Nucleus accumbens (tissue), 56 donors: ENCODE results near the gene TMEM52B.

ENCODE experiments used
- DNase-seq, 56 donors: peaks; one replicate each; lab custom pipeline; 2025; lab: John Stamatoyannopoulos, UW

TMEM52B gene

DNA sequence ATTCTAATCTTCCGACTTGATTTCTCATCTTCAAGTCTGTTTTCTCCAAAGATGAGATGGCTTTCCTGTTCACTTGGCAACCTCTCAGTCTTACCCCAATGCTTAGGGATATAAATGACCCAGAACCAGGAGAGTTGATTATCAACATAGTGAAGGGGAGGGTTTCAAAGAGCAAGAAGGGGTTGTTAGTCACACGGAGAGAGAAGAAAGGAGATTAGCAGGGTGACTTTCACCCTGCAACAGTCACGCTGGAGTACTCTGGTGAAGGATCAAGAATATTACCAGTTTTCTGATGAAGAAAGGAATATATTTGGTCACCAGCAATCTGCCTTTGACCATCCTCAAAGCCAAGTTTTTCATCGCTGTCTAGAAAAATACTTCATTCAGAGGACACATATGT is at the start of gene TMEM52B:
TSS of gene TMEM52B (plus strand) at position 212 of the 400 bp plus-strand sequence. CDS start 543 bp downstream, outside the sequence.
- no peak for DNase-seq

DNA sequence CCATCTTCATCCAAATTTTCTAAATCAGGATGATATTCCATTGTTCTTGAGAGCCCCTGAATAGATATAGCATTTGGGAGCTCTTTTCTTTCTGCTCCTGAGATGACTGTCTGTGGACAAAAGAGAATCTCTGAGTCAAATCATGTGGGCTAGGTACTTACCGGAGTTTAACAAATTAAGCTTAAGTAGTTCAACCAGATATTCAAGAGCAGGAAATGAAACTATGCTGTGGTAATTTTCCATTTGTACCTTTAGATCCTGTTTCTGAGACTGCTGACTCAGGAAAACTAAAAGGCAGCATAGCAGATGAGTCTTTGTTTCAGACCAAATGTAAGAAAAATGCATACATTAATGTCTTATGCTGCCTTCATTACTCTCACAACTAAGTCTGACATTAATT is 48.8 kb upstream of the TMEM52B start, which contains the start of gene CLEC7A:
TSS of gene CLEC7A (minus strand) at position 158 of the 400 bp plus-strand sequence. CDS start at position 41, 117 bp downstream.
- DNase-seq = no peak

DNA sequence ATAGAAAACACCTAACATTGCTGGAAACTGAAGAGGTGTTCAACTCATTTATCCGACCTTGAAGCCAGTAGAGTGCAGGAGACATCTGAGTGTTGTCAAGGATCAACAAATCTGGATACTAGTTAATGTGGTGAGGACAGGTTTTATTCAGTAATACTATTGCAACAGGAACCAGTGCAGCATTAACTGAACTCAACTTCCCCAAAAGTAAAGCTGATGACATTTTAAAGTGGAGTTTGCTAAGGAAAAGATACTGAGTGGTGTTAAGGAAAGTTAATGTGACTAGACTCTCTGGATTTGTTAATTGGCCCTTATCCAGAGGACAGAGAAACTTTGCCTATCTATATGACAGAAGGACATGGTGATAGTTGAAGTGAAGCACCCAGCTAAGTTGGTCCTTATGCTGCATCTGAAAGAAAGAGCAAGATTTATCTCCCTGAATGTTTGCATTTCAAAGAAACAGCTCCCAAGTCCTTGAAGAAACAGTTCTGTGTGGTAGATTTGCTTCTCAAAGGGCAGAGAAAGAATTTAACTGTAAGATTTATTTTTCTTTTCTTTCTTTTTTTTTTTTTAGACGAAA is 47.6 kb upstream of the TMEM52B start:
- no peak for DNase-seq

DNA sequence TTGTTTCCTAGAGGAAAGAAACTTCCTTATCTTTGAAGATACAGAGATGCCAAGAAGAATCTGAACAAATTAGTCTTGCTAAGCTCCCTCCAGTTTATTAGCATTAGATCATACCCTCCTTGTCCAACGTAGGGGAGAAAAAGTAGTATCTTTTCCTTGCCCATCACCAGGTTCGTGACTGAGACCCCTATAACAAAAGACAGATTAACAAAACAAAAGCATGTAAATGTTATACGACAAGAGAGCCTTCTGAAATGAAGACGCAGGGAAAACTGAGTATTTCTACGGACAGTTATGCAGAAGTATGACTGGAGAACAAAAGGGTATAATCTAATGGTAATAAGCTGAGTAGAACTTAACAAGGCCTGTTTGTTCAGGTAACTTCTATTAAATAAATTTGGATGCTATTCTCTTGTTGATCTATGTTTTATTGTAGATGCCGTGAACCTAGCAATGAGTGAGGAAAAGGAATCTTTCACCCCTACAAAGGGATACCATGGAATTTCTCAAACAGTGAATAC is 45.9 kb upstream of the TMEM52B start:
- no peak for DNase-seq

DNA sequence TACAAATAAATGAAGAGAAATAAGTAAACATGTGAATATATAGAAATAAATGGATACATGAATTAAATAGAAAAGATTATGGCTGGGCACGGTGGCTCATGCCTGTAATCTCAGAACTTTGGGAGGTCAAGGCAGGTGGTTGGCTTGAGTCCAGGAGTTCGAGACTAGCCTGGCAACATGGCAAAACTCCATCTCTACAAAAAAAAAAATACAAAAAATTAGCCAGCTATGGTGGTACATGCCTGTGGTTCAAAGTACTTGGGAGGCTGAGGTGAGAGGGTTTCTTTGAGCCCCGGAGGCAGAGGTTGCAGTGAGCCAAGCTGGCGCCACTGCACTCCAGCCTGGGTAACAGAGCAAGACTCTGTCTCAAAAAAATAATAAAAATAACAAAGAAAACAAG is 43.7 kb upstream of the TMEM52B start:
- no peak for DNase-seq

DNA sequence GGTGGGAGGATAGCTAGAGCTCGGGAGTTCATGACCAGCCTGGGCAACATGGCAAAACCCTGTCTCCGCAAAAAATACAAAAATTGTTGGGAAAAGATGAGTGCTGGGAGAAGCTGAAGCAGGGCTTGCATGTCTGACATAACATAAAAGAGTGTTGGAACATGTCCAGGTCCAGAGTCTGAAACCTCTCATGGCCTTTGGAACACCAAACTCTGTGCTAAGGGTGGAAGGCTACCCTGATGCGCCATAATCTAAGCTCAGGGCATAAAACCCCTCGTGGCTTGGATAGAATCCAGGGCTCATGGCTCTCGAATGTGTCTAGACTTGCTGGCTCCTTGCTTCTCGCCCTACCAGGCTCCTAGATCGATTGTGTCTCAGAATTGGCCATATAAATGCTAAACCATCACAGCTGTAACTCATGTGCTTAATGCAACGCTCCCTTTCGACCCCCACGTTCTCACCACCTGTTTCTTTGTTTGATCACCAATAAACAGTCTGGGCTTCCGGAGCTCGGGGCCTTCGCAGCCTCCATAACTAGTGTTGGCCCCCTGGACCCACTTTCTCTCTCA is 42.1 kb upstream of the TMEM52B start:
- DNase-seq = no peak

DNA sequence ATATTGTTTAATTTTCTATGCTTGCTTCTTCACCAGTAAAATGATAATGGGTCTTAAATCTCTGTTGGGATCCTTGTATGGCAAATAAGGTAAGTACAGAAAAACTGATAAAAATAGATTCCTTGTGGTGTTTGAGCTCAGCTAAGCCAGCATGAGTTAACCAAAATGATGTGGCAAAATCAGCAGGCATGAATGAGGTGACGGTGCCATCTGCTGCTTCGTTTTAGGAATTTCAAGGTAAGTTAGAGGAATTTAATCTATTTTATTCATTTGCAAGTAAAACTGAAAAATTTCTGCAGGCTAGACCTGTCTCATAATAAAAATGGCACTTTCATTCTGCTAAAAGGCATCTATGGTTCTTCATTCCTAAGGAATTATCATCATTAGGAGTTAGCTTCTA is 38.8 kb upstream of the TMEM52B start:
- peak in 28 of 56 donors; percentile 1 to 67 (median 20) for DNase-seq

DNA sequence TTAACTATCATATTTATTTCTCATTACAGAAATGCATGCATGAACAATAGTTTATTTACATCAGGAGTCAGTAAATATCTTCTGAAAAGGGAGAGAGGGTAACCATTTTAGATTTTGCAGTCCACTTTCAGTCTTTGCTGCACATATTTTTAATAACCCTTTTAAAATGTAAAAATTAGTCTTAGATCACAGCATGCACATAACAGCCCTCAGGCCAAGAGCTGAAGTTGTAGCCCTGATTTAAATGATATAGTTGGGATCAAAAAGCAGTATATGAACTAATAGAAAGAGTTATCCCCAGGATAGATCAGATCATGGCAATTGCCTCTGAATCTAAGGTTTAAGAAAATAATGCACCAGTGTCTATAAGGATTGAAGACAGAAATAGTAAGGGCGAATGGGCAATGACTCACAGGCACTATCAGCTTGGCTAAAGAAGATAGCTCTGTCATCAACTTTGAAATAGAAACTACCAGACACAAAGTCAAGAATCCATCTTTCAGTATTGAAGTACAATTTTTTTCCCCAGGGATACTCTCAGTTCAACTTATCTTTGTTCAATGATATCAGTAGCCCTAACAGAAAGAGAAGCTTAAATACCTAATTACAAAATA is 35.7 kb upstream of the TMEM52B start:
- DNase-seq = no peak

- DNase-seq = no peak
These were observed 31.0 kb upstream of the TMEM52B start for GRCh38 chr12:10147714-10148403.

DNA sequence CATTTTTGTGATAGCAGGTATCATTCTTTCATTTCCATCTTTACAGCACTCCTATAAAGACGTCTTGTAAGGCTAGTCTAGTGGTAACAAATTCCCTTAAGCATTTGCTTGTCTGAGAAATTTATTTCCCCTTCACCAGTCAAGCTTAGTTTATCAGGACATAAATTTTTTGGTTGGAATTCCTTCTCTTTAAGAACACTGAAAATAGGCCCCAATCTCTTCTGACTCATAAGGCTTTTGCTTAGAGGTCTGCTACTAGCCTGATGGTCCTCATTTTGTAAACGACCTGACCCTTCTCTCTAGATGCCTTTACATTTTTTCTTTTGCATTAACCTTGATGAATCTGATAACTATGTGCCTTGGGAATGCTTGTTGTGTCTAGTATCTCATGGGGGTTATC is 27.2 kb upstream of the TMEM52B start:
- DNase-seq = no peak

DNA sequence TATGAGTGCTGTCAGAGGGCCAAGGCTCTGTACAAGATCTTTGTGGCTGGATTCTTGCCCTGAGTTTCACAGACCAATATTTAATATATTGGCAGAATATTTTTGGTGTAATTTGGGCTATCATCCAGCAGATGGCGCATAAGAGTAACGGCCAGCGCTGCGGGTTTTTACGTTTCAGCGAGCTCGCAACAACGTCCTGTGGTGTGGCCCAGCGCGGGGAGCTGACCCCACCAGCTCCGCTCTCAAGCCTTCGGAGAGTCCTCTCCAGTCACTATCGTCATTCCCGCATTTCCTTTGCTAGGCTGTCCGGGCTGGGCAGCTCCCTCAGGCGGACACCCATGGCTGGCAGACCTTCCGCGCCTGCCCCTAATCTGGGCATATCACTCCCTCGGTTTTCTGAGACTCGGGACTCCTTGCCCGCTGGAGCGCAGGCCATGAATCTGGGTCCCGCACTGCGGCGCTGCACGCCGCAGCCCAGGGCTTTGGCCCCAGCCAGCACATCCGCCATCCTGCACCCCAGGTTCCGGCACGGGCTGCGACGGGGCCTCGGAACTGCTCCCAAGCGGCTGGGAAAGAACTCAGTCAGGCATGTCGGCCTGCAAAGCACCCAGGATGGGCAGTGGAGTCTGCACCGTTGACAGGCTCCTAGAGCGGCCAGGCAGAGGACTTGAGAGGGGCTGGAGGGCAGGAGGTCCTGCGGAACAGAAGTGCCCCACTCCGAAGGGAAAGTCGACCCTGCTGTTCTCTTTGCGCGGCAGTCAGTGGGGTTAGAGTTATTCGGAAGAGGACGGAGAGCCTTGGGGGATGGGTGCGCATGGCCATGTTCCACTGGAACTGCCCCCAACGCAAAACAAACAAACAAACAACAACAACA is 25.3 kb upstream of the TMEM52B start:
- peak in 53 of 56 donors; percentile 13 to 89 (median 70) for DNase-seq

DNA sequence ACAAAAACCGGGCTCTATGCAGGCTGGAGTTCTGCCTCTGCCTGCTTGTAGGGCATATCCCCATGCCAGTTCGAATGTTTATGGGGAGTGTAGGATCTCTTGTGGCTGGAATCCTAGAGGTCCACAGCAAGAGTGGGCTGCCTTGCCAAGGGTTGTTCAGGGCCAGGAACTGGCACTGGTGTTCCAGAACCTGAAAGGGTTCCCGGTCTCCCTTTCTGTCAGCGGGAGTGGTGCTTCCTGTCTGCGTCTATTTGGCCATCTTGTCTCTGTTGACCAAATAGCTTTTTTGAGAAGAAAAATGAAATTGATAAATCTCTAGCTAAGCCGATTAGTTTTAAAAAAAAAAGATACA is 24.7 kb upstream of the TMEM52B start:
- peak in 12 of 56 donors; percentile 2 to 50 (median 33) for DNase-seq

DNA sequence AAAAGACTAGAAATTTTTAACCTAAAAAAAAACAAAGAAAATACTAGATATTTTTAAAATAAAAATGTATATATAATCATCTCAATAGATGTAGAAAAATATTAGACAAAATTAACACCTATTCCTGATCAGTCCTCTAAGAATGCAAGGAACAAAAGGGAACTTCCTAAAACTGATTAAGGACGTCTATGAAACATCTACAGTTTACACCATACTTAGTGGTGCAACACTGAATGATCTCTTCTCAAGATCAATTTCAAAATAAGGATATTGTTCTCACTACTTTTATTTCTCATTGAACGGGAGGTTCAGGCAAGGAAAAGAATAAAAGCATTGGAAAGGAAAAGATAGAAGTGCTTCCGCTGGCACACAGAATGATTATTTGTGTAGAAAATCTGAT is 22.9 kb upstream of the TMEM52B start:
- DNase-seq = no peak

- DNase-seq = no peak
These were observed 20.4 kb upstream of the TMEM52B start for GRCh38 chr12:10158406-10158805.

GRCh38 chr12:10159280-10159679 is 19.6 kb upstream of the TMEM52B start:
- no peak for DNase-seq

DNA sequence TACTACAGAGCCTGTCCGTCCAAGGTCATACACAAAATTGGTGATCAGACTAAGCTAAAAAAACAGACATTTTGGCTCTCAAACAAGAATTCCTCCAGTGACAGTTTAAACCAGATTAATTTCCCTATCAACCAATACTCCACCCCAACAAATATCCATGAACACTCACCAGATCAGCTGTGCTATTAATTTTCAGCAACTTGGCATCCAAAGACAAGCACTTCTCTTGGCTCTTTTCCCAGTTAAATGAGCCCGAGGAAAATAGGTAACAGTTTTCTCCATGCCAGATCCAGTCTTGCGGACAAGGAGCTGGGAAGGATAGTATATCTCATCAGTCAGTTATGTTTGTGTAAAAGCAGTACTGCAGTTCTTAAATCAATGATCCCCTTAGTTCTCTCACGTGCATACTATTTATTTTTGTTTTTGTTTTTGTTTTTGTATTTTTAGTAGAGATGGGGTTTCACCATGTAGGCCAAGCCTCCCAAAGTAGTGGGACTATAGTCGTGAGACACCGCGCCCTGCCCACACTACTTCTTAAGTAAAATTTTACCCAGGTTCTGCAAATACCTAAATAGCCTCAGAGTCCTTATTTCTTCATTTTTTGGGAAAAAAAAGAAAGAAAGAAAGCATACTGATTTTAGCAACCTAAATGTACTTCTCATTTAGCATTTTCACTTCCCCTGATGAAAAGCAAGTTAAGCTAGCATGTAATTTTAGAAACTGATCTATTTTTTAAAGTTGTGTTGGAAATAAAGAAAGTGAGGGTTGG is 18.0 kb upstream of the TMEM52B start:
- no peak for DNase-seq

DNA sequence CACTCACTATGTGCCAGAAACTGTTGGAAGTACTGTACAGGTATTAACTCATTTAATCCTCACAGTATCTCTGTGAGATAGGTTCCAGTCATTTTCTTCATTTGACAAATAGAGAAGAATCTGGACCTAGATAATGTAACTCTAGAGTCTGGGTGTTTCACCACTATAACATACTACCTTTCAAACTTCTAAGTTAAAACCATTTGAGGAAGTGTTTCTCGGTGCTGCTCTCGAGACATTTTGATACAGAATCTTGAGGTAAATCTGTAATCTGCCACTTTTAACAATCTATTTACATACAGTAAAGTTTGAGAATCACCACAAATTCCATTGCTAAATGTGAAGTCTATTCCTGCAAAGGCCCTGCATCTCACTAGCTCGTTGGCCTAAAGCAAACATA is 15.7 kb upstream of the TMEM52B start:
- DNase-seq = no peak

- no peak for DNase-seq
These were observed 13.4 kb upstream of the TMEM52B start for GRCh38 chr12:10165421-10165820.

DNA sequence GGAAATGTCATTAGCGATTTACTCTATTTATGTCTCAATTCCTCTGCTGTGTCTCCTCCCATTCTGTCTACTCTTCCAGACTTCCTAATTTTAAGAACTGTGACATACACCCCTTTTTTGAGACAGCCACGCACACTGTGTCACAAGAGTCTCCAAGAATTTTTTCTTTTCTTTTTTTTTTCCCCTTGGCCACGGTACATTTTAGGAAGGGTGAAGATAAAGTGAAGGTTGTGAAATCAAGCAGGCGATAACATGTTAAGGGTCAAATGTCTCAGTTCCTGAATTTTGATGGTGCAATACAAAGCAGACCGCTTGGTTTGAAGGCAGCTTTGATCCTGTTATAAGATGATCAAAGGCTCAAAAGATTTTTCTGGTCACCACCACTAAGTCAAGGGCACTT is 11.2 kb upstream of the TMEM52B start:
- DNase-seq = no peak

DNA sequence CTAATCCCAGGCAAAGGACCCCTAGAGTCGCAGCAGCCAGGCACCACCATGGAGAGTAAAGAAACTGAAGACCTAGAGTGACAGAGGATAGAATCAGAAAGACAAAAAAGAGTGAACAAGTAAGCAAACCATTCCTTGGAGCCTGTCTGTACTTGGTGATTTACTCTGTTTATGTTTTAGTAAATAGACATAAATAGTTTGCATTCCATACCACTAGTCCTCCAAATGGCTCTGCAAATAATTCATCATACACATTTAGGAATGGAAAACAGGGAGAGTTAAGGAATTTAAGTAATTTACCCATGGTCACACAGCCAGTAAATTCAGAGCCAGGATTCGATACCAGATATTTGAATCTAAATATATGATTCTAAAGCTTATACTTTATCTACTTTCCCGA is 9.7 kb upstream of the TMEM52B start:
- no peak for DNase-seq
